COLO829 (cell line): Measurements from ENCODE around the gene PITPNM3.
"Not testable (repeated sequence)": the region's sequence is repeated elsewhere in the genome, so short reads cannot be mapped to it uniquely, and the experiment has no call there.

ENCODE experiments used
- DNase-seq: peaks from one replicate; pipeline ENCODE4 v3.0.0; 2012; ENCODE audit warnings: low spot score

Gene PITPNM3

GRCh38 chr17:6501359-6501758 lies 55.0 kb downstream of the PITPNM3 start:
- DNase-seq, result no peak

- DNase-seq, result no peak
Measured at GRCh38 chr17:6498901-6499540, 57.3 kb downstream of the PITPNM3 start.

- DNase-seq, result no peak
Measured at GRCh38 chr17:6498356-6498755, 58.0 kb downstream of the PITPNM3 start.

GRCh38 chr17:6497496-6498221 lies 58.7 kb downstream of the PITPNM3 start:
- no peak for DNase-seq

- DNase-seq, result no peak
Measured at GRCh38 chr17:6496640-6497441, 59.5 kb downstream of the PITPNM3 start.

GRCh38 chr17:6496116-6496481 lies 60.3 kb downstream of the PITPNM3 start:
- DNase-seq, result no peak

- no peak for DNase-seq
Measured at GRCh38 chr17:6495450-6496115, 60.8 kb downstream of the PITPNM3 start.

GRCh38 chr17:6494239-6494941 lies 62.0 kb downstream of the PITPNM3 start:
- no peak for DNase-seq

- no peak for DNase-seq
Measured at GRCh38 chr17:6492892-6493674, 63.3 kb downstream of the PITPNM3 start.

GRCh38 chr17:6491071-6491700 lies 65.2 kb downstream of the PITPNM3 start:
- DNase-seq, result no peak

GRCh38 chr17:6489016-6489550 lies 67.3 kb downstream of the PITPNM3 start:
- DNase-seq, result no peak

- no peak for DNase-seq
Measured at GRCh38 chr17:6488008-6488539, 68.3 kb downstream of the PITPNM3 start.

- no peak for DNase-seq
Measured at GRCh38 chr17:6487251-6488007, 68.9 kb downstream of the PITPNM3 start.

GRCh38 chr17:6485646-6486412 lies 70.5 kb downstream of the PITPNM3 start:
- no peak for DNase-seq

GRCh38 chr17:6483507-6483906 lies 72.8 kb downstream of the PITPNM3 start:
- no peak for DNase-seq

- DNase-seq, result not testable (repeated sequence)
Measured at GRCh38 chr17:6482796-6483195, 73.6 kb downstream of the PITPNM3 start.

- no peak for DNase-seq
Measured at GRCh38 chr17:6482105-6482455, 74.3 kb downstream of the PITPNM3 start.

- DNase-seq, result no peak
Measured at GRCh38 chr17:6480303-6480675, 76.1 kb downstream of the PITPNM3 start.
